Muscle of leg (tissue), 11 donors: ENCODE results near the gene TFPI. TPM values are rescaled to one million over a fixed set of nuclear protein-coding genes. Genes with fewer than 3 reads are reported as not detected.

Experiments
- DNase-seq: peaks from one replicate; pipeline ENCODE4 v3.0.0; 2013
- H3K27ac ChIP-seq: one replicate; pipeline ENCODE4 v1.5.1; 2013; ENCODE audit warnings: mild to moderate bottlenecking, low read length, control low read depth
- H3K27me3 ChIP-seq: one replicate; pipeline ENCODE4 v1.6.1; 2013; ENCODE audit warnings: low read length; ENCODE audit not compliant: control insufficient read depth, insufficient read depth
- H3K36me3 ChIP-seq: one replicate; pipeline ENCODE4 v1.6.1; 2013; ENCODE audit warnings: low read length; ENCODE audit not compliant: control insufficient read depth, insufficient read depth
- H3K4me1 ChIP-seq: one replicate; pipeline ENCODE4 v1.6.1; 2013; ENCODE audit warnings: low read length; ENCODE audit not compliant: control insufficient read depth, insufficient read depth
- H3K4me3 ChIP-seq: one replicate; pipeline ENCODE4 v1.5.1; 2013; ENCODE audit warnings: low read length, control low read depth
- H3K9me3 ChIP-seq: replicated peaks from 2 replicates; pipeline ENCODE4 v1.6.1; 2013; ENCODE audit warnings: low read depth, low read length; ENCODE audit not compliant: control insufficient read depth
- WGBS: methylation state at CpG from one replicate; pipeline ENCODE4 v1.1.5; 2013; ENCODE audit warnings: missing lambda C conversion rate; ENCODE audit not compliant: insufficient coverage; 5-methylcytosine and 5-hydroxymethylcytosine counted together
- polyA plus RNA-seq, 8 donors: library from polyadenylated mRNA; unstranded; fragments of 120-200 nt; gene quantifications; one replicate each; pipeline versions ENCODE4 v1.2.1 to v1.2.3, GENCODE V29; 2013; ENCODE audit warnings: inconsistent platforms in 1 of 8, low replicate concordance in 1 of 8; ENCODE audit not compliant: insufficient read length in 8 of 8, insufficient read depth in 1 of 8
- total RNA-seq: library from RNA; stranded (reverse); fragments of 120-200 nt; gene quantifications from one replicate; pipeline ENCODE4 v1.2.4, GENCODE V29; 2013

The TFPI gene
- total and polyA plus RNA-seq, 9 donors: 36.3 to 74.0 (median 52.1) TPM

GRCh38 chr2:187506416-187506815 lies 47.8 kb downstream of the TFPI start:
- Histone ChIP-seq H3K27ac (no peak overlapping the region), H3K4me1 (no peaks in the 10 kb centered on the region), H3K4me3 (no peak overlapping the region), H3K27me3 (no peaks in the 10 kb centered on the region), H3K9me3 (peaks cover 5% of the 10 kb centered on the region), H3K36me3 (no peaks in the 10 kb centered on the region)
- 100% methylated on average over 2 of the region's 3 CpGs for WGBS
- DNase-seq: no peak

- H3K4me3 ChIP-seq: no peak overlapping the region
- no peak for DNase-seq
- H3K36me3 ChIP-seq: no peaks in the 10 kb centered on the region
- H3K27ac ChIP-seq: no peak overlapping the region
- no peaks in the 10 kb centered on the region for H3K27me3 ChIP-seq
- H3K9me3 ChIP-seq: peaks cover 5% of the 10 kb centered on the region
- WGBS: 80% methylated on average over 1 of the region's 3 CpGs
- H3K4me1 ChIP-seq: no peaks in the 10 kb centered on the region
These were observed 49.1 kb downstream of the TFPI start for GRCh38 chr2:187505065-187505672.

- whole genome bisulfite sequencing: no CpG with 5 or more reads among the region's 6 CpGs
- Histone ChIP-seq H3K27ac (no peak overlapping the region), H3K9me3 (peaks cover 5% of the 10 kb centered on the region), H3K27me3 (no peaks in the 10 kb centered on the region), H3K4me3 (no peak overlapping the region), H3K36me3 (no peaks in the 10 kb centered on the region), H3K4me1 (no peaks in the 10 kb centered on the region)
- DNase-seq: no peak
These were observed 49.8 kb downstream of the TFPI start for GRCh38 chr2:187504312-187504921.

GRCh38 chr2:187503700-187504099 lies 50.5 kb downstream of the TFPI start:
- no peak for DNase-seq
- H3K9me3 ChIP-seq: peaks cover 5% of the 10 kb centered on the region
- no peak overlapping the region for H3K27ac ChIP-seq
- H3K4me3 ChIP-seq: no peak overlapping the region
- WGBS: no CpG with 5 or more reads among the region's 2 CpGs
- H3K36me3 ChIP-seq: no peaks in the 10 kb centered on the region
- no peaks in the 10 kb centered on the region for H3K4me1 ChIP-seq
- no peaks in the 10 kb centered on the region for H3K27me3 ChIP-seq

- Histone ChIP-seq H3K27me3 (no peaks in the 10 kb centered on the region), H3K27ac (no peak overlapping the region), H3K4me1 (no peaks in the 10 kb centered on the region), H3K4me3 (no peak overlapping the region), H3K36me3 (no peaks in the 10 kb centered on the region), H3K9me3 (peaks cover 2% of the 10 kb centered on the region)
- DNase-seq: no peak
- 20% methylated on average over 1 of the region's 2 CpGs for WGBS
These were observed 51.8 kb downstream of the TFPI start for GRCh38 chr2:187502467-187502866.

GRCh38 chr2:187500585-187501359 lies 53.5 kb downstream of the TFPI start:
- Histone ChIP-seq H3K27ac (no peak overlapping the region), H3K4me3 (no peak overlapping the region), H3K4me1 (no peaks in the 10 kb centered on the region), H3K36me3 (no peaks in the 10 kb centered on the region), H3K9me3 (no peaks in the 10 kb centered on the region), H3K27me3 (no peaks in the 10 kb centered on the region)
- no peak for DNase-seq
- WGBS: 55% methylated on average over 2 of the region's 7 CpGs

- no CpG with 5 or more reads among the region's 2 CpGs for WGBS
- Histone ChIP-seq H3K9me3 (no peaks in the 10 kb centered on the region), H3K27ac (no peak overlapping the region), H3K27me3 (no peaks in the 10 kb centered on the region), H3K36me3 (no peaks in the 10 kb centered on the region), H3K4me3 (no peak overlapping the region), H3K4me1 (no peaks in the 10 kb centered on the region)
- DNase-seq: peak; percentile 76
These were observed 54.2 kb downstream of the TFPI start for GRCh38 chr2:187499941-187500532.

- peaks cover 7% of the 10 kb centered on the region for H3K36me3 ChIP-seq
- H3K9me3 ChIP-seq: peaks cover 2% of the 10 kb centered on the region
- no CpG with 5 or more reads among the region's 1 CpG for WGBS
- no peak overlapping the region for H3K27ac ChIP-seq
- DNase-seq: no peak
- no peak overlapping the region for H3K4me3 ChIP-seq
- no peaks in the 10 kb centered on the region for H3K4me1 ChIP-seq
- no peaks in the 10 kb centered on the region for H3K27me3 ChIP-seq
These were observed 56.3 kb downstream of the TFPI start for GRCh38 chr2:187497858-187498463.

GRCh38 chr2:187497140-187497539 lies 57.1 kb downstream of the TFPI start:
- Histone ChIP-seq H3K4me3 (no peak overlapping the region), H3K4me1 (no peaks in the 10 kb centered on the region), H3K36me3 (peaks cover 8% of the 10 kb centered on the region), H3K9me3 (peaks cover 2% of the 10 kb centered on the region), H3K27ac (no peak overlapping the region), H3K27me3 (no peaks in the 10 kb centered on the region)
- no CpG with 5 or more reads among the region's 2 CpGs for WGBS
- no peak for DNase-seq

GRCh38 chr2:187495324-187495723 lies 58.9 kb downstream of the TFPI start:
- H3K4me1 ChIP-seq: no peaks in the 10 kb centered on the region
- no peaks in the 10 kb centered on the region for H3K27me3 ChIP-seq
- no peak for DNase-seq
- peaks cover 8% of the 10 kb centered on the region for H3K36me3 ChIP-seq
- no peak overlapping the region for H3K4me3 ChIP-seq
- no peak overlapping the region for H3K27ac ChIP-seq
- H3K9me3 ChIP-seq: peaks cover 2% of the 10 kb centered on the region
- WGBS: no CpG with 5 or more reads among the region's 1 CpG
